ENCODE data around the gene CMTM4. TPM values are rescaled to one million over a fixed set of nuclear protein-coding genes. Genes with fewer than 3 reads are reported as not detected.
"Not testable (repeated sequence)": the region's sequence is repeated elsewhere in the genome, so short reads cannot be mapped to it uniquely, and the experiment has no call there.

The CMTM4 gene
- total RNA-seq, 6 experiments from 2014 or later, result 5.1 to 14.8 (median 8.0) TPM

- no peak overlapping the region for H3K4me3 ChIP-seq
- intact Hi-C loops (cut with DNase I), result no loop called here
- WGBS (ENCODE audit: insufficient coverage, low coverage, low lambda C conversion rate, missing lambda C conversion rate), result 75% methylated on average over 3 of the region's 3 CpGs
- H3K27ac ChIP-seq, result no peak overlapping the region
- no peaks in the 10 kb centered on the region for H3K36me3 ChIP-seq
- ATAC-seq, result no peak
- DNase-seq, result no peak
- no peaks in the 10 kb centered on the region for H3K9me3 ChIP-seq
- H3K27me3 ChIP-seq, result no peaks in the 10 kb centered on the region
- TF ChIP-seq POLR2A (IDR thresholded peaks at IDR 0.05), result no peak
- TF ChIP-seq CTCF (IDR thresholded peaks at IDR 0.05), result no peak
- no peaks in the 10 kb centered on the region for H3K4me1 ChIP-seq
These were observed 98.4 kb downstream of the CMTM4 start for GRCh38 chr16:66598111-66598510.

DNA sequence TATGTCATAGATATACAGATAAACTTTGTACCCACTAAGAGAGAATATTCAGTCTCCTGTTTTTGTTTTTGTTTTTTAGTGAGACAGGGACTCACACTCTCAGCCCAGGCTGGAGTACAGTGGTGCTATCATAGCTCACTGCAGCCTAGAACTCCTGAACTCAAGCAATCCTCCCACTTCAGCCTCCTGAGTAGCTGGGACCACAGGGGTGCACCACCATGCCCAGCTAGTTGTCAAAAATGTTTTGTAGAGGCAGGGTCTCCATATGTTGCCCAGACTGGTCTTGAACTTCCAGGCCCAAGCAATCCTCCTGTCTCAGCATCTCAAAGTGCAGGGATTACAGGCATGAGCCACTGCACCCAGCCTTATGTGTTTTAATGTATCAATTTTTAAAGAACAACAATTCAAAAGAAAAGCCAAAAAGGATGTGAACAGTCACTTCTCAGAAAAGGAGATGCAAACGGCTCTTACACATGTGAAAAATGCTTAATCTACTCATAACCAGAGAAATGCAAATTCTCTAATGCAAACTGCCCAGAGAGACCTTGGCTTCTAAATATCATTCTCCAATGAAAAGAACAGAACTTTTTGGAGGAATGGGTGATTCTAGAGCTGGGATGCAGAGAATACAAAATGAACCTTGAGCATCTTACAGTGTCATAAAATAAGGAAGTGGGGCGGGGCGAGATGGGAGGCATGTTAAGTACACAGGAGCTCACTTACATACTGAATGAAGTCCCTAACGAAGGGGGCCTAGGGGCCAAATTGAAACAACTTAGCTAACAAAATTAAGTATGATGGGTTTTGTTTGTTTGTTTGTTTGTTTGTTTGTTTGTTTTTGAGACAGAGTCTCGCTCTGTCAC, 99.3 kb downstream of the CMTM4 start:
- Histone ChIP-seq H3K27me3 (no peaks in the 10 kb centered on the region), H3K36me3 (no peaks in the 10 kb centered on the region), H3K4me1 (no peaks in the 10 kb centered on the region), H3K9me3 (no peaks in the 10 kb centered on the region), H3K27ac (no peak overlapping the region), H3K4me3 (no peak overlapping the region)
- ATAC-seq (no peak), DNase-seq (no peak)
- 75% methylated on average over 4 of the region's 5 CpGs for WGBS (ENCODE audit: insufficient coverage, low coverage, low lambda C conversion rate, missing lambda C conversion rate)
- intact Hi-C loops (cut with DNase I), result no loop called here
- TF ChIP-seq POLR2A (IDR thresholded peaks at IDR 0.05), result no peak
- TF ChIP-seq CTCF (IDR thresholded peaks at IDR 0.05), result no peak

- DNase-seq; H3K9me3 ChIP-seq; H3K36me3 ChIP-seq; H3K27me3 ChIP-seq; H3K4me1 ChIP-seq; intact Hi-C loops (cut with DNase I); ATAC-seq; H3K4me3 ChIP-seq; H3K27ac ChIP-seq: not testable (repeated sequence)
- 100% methylated on average over 3 of the region's 4 CpGs for WGBS (ENCODE audit: insufficient coverage, low coverage, low lambda C conversion rate, missing lambda C conversion rate)
These were observed 100.0 kb downstream of the CMTM4 start for GRCh38 chr16:66596559-66596958.

GRCh38 chr16:66594739-66595138, 101.8 kb downstream of the CMTM4 start:
- TF ChIP-seq POLR2A (IDR thresholded peaks at IDR 0.05), result no peak
- TF ChIP-seq CTCF (IDR thresholded peaks at IDR 0.05), result no peak
- no peak for DNase-seq
- Histone ChIP-seq H3K9me3 (no peaks in the 10 kb centered on the region), H3K4me1 (no peaks in the 10 kb centered on the region), H3K4me3 (no peak overlapping the region), H3K27ac (no peak overlapping the region), H3K27me3 (no peaks in the 10 kb centered on the region), H3K36me3 (no peaks in the 10 kb centered on the region)
- WGBS (ENCODE audit: insufficient coverage, low coverage, low lambda C conversion rate, missing lambda C conversion rate), result 53% methylated on average over 6 of the region's 7 CpGs
- ATAC-seq, result peak in 2 of 4 donors; percentile 21 to 58
- intact Hi-C loops (cut with DNase I), result no loop called here

DNA sequence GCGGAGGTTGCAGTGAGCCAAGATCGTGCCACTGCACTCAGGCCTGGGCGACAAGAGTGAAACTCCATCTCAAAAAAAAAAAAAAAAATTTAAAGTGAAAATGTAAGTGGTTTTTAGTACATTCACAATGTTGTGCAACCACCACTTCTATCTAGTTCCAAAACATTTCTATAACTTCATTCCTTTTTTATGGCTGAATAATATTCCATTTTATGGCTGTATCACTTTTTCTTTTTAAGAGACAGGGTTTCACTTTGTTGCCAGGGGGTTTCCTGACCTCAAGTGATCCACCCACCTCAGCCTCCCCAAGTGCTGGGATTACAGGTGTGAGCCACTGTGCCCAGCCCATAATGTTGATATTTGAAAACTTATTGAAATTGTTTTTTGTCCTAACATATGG, 103.7 kb downstream of the CMTM4 start:
- Histone ChIP-seq H3K27ac (no peak overlapping the region), H3K27me3 (no peaks in the 10 kb centered on the region), H3K9me3 (no peaks in the 10 kb centered on the region), H3K4me1 (no peaks in the 10 kb centered on the region), H3K4me3 (no peak overlapping the region), H3K36me3 (no peaks in the 10 kb centered on the region)
- intact Hi-C loops (cut with DNase I), result no loop called here
- TF ChIP-seq POLR2A (IDR thresholded peaks at IDR 0.05), result no peak
- TF ChIP-seq CTCF (IDR thresholded peaks at IDR 0.05), result no peak
- ATAC-seq (no peak), DNase-seq (no peak)
- no CpG with 5 or more reads among the region's 3 CpGs for whole genome bisulfite sequencing (ENCODE audit: insufficient coverage, low coverage, low lambda C conversion rate, missing lambda C conversion rate)
